Peyer's patch (tissue), 4 donors: ENCODE measurements around the gene DST. TPM values are rescaled to one million over a fixed set of nuclear protein-coding genes. Genes with fewer than 3 reads are reported as not detected.

ENCODE experiments used
- DNase-seq, 3 donors: peaks; one replicate each; pipeline ENCODE4 v3.0.0-alpha.2; 2017 to 2019
- H3K27ac ChIP-seq, 4 donors: fragments of 200-600 bp; sonication (generic); one replicate each; pipeline ENCODE4 v1.5.1; 2016 to 2019
- H3K27me3 ChIP-seq, 2 donors: fragments of 200-600 bp; sonication (generic); one replicate each; pipeline ENCODE4 v1.5.1; 2019
- H3K36me3 ChIP-seq, 3 donors: fragments of 200-600 bp; sonication (generic); one replicate each; pipeline ENCODE4 v1.5.1; 2016 to 2019
- H3K4me1 ChIP-seq, 4 donors: fragments of 200-600 bp; sonication (generic); one replicate each; pipeline ENCODE4 v1.5.1; 2016 to 2019
- H3K4me3 ChIP-seq, 4 donors: fragments of 200-600 bp; sonication (generic); 1 replicate in 3 of 4; 2 replicates in 1 of 4; pipeline ENCODE4 v1.5.1; 2016 to 2019; ENCODE audit warnings: mild to moderate bottlenecking in 1 of 4
- H3K9me3 ChIP-seq, 4 donors: fragments of 200-600 bp; sonication (generic); one replicate each; pipeline ENCODE4 v1.5.1; 2016 to 2019; ENCODE audit warnings: mild to moderate bottlenecking in 1 of 4
- CTCF ChIP-seq, 6 experiments: fragments of 450-650 bp in 4 of 6; fragments of 200-600 bp in 2 of 6; sonication (generic) in 1 of 6; IDR thresholded peaks; one replicate each; pipeline ENCODE4 v1.5.1; 2017 to 2019; ENCODE audit warnings: antibody characterized with exemption in 6 of 6, mild to moderate bottlenecking in 3 of 6, moderate library complexity in 1 of 6
- POLR2A ChIP-seq, 2 donors: fragments of 450-650 bp; IDR thresholded peaks; one replicate each; pipeline ENCODE4 v1.5.1; 2017; ENCODE audit warnings: antibody characterized with exemption in 2 of 2, mild to moderate bottlenecking in 2 of 2, moderate library complexity in 2 of 2
- total RNA-seq, 4 donors: library from RNA; depleted of rRNA; stranded (reverse); fragments of >200 nt; gene quantifications; one replicate each; pipeline ENCODE4 v1.1.0, GENCODE V29; 2016

DST gene
- total RNA-seq, 4 donors from 2014 or later, result 243 to 320 (median 285) TPM

GRCh38 chr6:56685102-56685733 lies 42.5 kb upstream of the DST start:
- H3K27me3 ChIP-seq, result no peaks in the 10 kb centered on the region
- no peak overlapping the region for H3K27ac ChIP-seq
- TF ChIP-seq CTCF (IDR thresholded peaks at IDR 0.05) (no peak), POLR2A (IDR thresholded peaks at IDR 0.05) (no peak)
- DNase-seq, result no peak
- no peak overlapping the region for H3K4me3 ChIP-seq
- no peaks in the 10 kb centered on the region for H3K9me3 ChIP-seq
- H3K4me1 ChIP-seq, result peaks cover 0 to 12% (median 0%) of the 10 kb centered on the region in 4 donors
- no peaks in the 10 kb centered on the region for H3K36me3 ChIP-seq

- TF ChIP-seq POLR2A (IDR thresholded peaks at IDR 0.05), result no peak
- TF ChIP-seq CTCF (IDR thresholded peaks at IDR 0.05), result no peak
- Histone ChIP-seq H3K27me3 (no peaks in the 10 kb centered on the region), H3K27ac (peak overlapping the region in 2 of 4 donors; percentile 30 to 34), H3K4me1 (peaks cover 0 to 12% (median 0%) of the 10 kb centered on the region in 4 donors), H3K36me3 (no peaks in the 10 kb centered on the region), H3K4me3 (no peak overlapping the region), H3K9me3 (no peaks in the 10 kb centered on the region)
- DNase-seq, result no peak
Observed at GRCh38 chr6:56684342-56685101, 41.8 kb upstream of the DST start.

- Histone ChIP-seq H3K27ac (peak overlapping the region in 2 of 4 donors; percentile 30 to 61), H3K9me3 (no peaks in the 10 kb centered on the region), H3K36me3 (no peaks in the 10 kb centered on the region), H3K4me1 (peaks cover 0 to 12% (median 0%) of the 10 kb centered on the region in 4 donors), H3K27me3 (no peaks in the 10 kb centered on the region), H3K4me3 (no peak overlapping the region)
- TF ChIP-seq POLR2A (IDR thresholded peaks at IDR 0.05), result no peak
- TF ChIP-seq CTCF (IDR thresholded peaks at IDR 0.05), result no peak
- DNase-seq, result peak in 1 of 3 donors; percentile 69
Observed at GRCh38 chr6:56683882-56684281, 41.2 kb upstream of the DST start.

GRCh38 chr6:56682635-56683034 lies 39.9 kb upstream of the DST start:
- Histone ChIP-seq H3K36me3 (no peaks in the 10 kb centered on the region), H3K4me3 (no peak overlapping the region), H3K27me3 (no peaks in the 10 kb centered on the region), H3K4me1 (peaks cover 0 to 12% (median 0%) of the 10 kb centered on the region in 4 donors), H3K27ac (peak overlapping the region in 1 of 4 donors; percentile 61), H3K9me3 (no peaks in the 10 kb centered on the region)
- no peak for DNase-seq
- TF ChIP-seq POLR2A (IDR thresholded peaks at IDR 0.05) (no peak), CTCF (IDR thresholded peaks at IDR 0.05) (no peak)

GRCh38 chr6:56677559-56677958 lies 34.9 kb upstream of the DST start:
- no peaks in the 10 kb centered on the region for H3K4me1 ChIP-seq
- H3K27ac ChIP-seq, result no peak overlapping the region
- no peak overlapping the region for H3K4me3 ChIP-seq
- no peaks in the 10 kb centered on the region for H3K9me3 ChIP-seq
- TF ChIP-seq CTCF (IDR thresholded peaks at IDR 0.05) (no peak), POLR2A (IDR thresholded peaks at IDR 0.05) (no peak)
- no peak for DNase-seq
- H3K36me3 ChIP-seq, result no peaks in the 10 kb centered on the region
- no peaks in the 10 kb centered on the region for H3K27me3 ChIP-seq
